HepG2 (cell line): ENCODE results near the gene RGS19. TPM values are rescaled to one million over a fixed set of nuclear protein-coding genes. Genes with fewer than 3 reads are reported as not detected.

ENCODE experiments used
- CBX1 ChIP-seq: IDR thresholded peaks from one replicate; pipeline ENCODE4 v1.6.1; 2016; ENCODE audit warnings: antibody characterized with exemption, low read depth
- CHCHD3 ChIP-seq: sonication (generic); formaldehyde crosslinking; IDR thresholded peaks from 2 replicates; pipeline ENCODE4 v1.8.0; 2022; ENCODE audit warnings: mild to moderate bottlenecking, missing genetic modification reagents, moderate library complexity
- DDIT3 ChIP-seq: sonication (generic); formaldehyde crosslinking; IDR thresholded peaks from 2 replicates; pipeline ENCODE4 v1.4.0; 2020; ENCODE audit warnings: mild to moderate bottlenecking, missing genetic modification reagents
- E2F2 ChIP-seq: sonication (generic); formaldehyde crosslinking; IDR thresholded peaks from 2 replicates; pipeline ENCODE4 v1.4.0; 2020; ENCODE audit warnings: missing genetic modification reagents, borderline replicate concordance
- GLI4 ChIP-seq: sonication (generic); formaldehyde crosslinking; IDR thresholded peaks from 2 replicates; pipeline ENCODE4 v1.5.1; 2020; ENCODE audit warnings: missing genetic modification reagents, mild to moderate bottlenecking, moderate library complexity, borderline replicate concordance
- HES4 ChIP-seq: sonication (generic); formaldehyde crosslinking; IDR thresholded peaks from 2 replicates; pipeline ENCODE4 v1.9.0; 2021; ENCODE audit warnings: mild to moderate bottlenecking, missing genetic modification reagents, borderline replicate concordance
- MBNL3 ChIP-seq: fragments of 250-450 bp; sonication (Bioruptor Pico); conservative IDR thresholded peaks from 2 replicates; pipeline ENCODE4 v1.8.0; 2022; ENCODE audit warnings: mild to moderate bottlenecking, inconsistent platforms
- MTA3 ChIP-seq: sonication (generic); formaldehyde crosslinking; IDR thresholded peaks from 2 replicates; pipeline ENCODE4 v1.4.0; 2020; ENCODE audit warnings: missing genetic modification reagents
- NFE2L1 ChIP-seq: sonication (generic); formaldehyde crosslinking; IDR thresholded peaks from 2 replicates; pipeline ENCODE4 v1.4.0; 2020; ENCODE audit warnings: missing genetic modification reagents, mild to moderate bottlenecking, borderline replicate concordance
- NKX3-1 ChIP-seq: sonication (generic); formaldehyde crosslinking; IDR thresholded peaks from 2 replicates; pipeline ENCODE4 v1.5.0; 2020; ENCODE audit warnings: missing genetic modification reagents
- PCBP1 ChIP-seq: fragments of 200-400 bp; formaldehyde crosslinking; IDR thresholded peaks from 2 replicates; pipeline ENCODE4 v1.6.1; 2017; ENCODE audit warnings: mild to moderate bottlenecking, low read depth, low read length, borderline replicate concordance
- RXRA ChIP-seq: sonication (generic); formaldehyde crosslinking; IDR thresholded peaks from 2 replicates; pipeline ENCODE4 v1.5.1; 2020; ENCODE audit warnings: missing genetic modification reagents
- SKI ChIP-seq: fragments of 450-650 bp; IDR thresholded peaks from one replicate; pipeline ENCODE4 v1.6.1; 2018; ENCODE audit warnings: mild to moderate bottlenecking; ENCODE audit not compliant: partially characterized antibody
- SMARCC2 ChIP-seq: fragments of 450-650 bp; IDR thresholded peaks from 2 replicates; pipeline ENCODE4 v1.6.1; 2017; ENCODE audit warnings: antibody characterized with exemption, mild to moderate bottlenecking
- SP1 ChIP-seq, 2 experiments: fragments of 450-650 bp in 1 of 2; sonication (generic) in 1 of 2; formaldehyde crosslinking in 1 of 2; IDR thresholded peaks; 2 replicates each; pipeline versions ENCODE4 v1.4.0 to v1.6.1; 2016 to 2020; ENCODE audit warnings: missing genetic modification reagents in 1 of 2
- SRSF4 ChIP-seq: fragments of 200-400 bp; formaldehyde crosslinking; IDR thresholded peaks from one replicate; pipeline ENCODE4 v1.6.1; 2018; ENCODE audit warnings: mild to moderate bottlenecking, low read depth, low read length, moderate library complexity; ENCODE audit not compliant: poor library complexity, severe bottlenecking
- SRY ChIP-seq: sonication (generic); formaldehyde crosslinking; IDR thresholded peaks from 2 replicates; pipeline ENCODE4 v1.8.0; 2022; ENCODE audit warnings: mild to moderate bottlenecking, missing genetic modification reagents
- ZFP36L2 ChIP-seq: sonication (generic); formaldehyde crosslinking; IDR thresholded peaks from 2 replicates; pipeline ENCODE4 v1.4.0; 2020; ENCODE audit warnings: missing genetic modification reagents
- ZFP62 ChIP-seq: sonication (generic); formaldehyde crosslinking; IDR thresholded peaks from 2 replicates; pipeline ENCODE4 v1.4.0; 2020; ENCODE audit warnings: missing genetic modification reagents
- ZNF12 ChIP-seq: sonication (generic); formaldehyde crosslinking; IDR thresholded peaks from 2 replicates; pipeline ENCODE4 v1.5.0; 2020; ENCODE audit warnings: missing genetic modification reagents
- ZNF180 ChIP-seq: sonication (generic); formaldehyde crosslinking; IDR thresholded peaks from 2 replicates; pipeline ENCODE4 v1.4.0; 2020; ENCODE audit warnings: low read depth, missing genetic modification reagents, borderline replicate concordance
- ZNF256 ChIP-seq: sonication (generic); formaldehyde crosslinking; conservative IDR thresholded peaks from 2 replicates; pipeline ENCODE4 v1.4.0; 2020; ENCODE audit warnings: missing genetic modification reagents
- ZNF335 ChIP-seq: sonication (generic); formaldehyde crosslinking; IDR thresholded peaks from 2 replicates; pipeline ENCODE4 v1.4.0; 2020; ENCODE audit warnings: missing genetic modification reagents
- ZNF605 ChIP-seq: sonication (generic); formaldehyde crosslinking; IDR thresholded peaks from 2 replicates; pipeline ENCODE4 v1.8.0; 2022; ENCODE audit warnings: mild to moderate bottlenecking, missing genetic modification reagents
- ZNF614 ChIP-seq: IDR thresholded peaks from 2 replicates; pipeline ENCODE4 v1.6.1; 2018; ENCODE audit warnings: missing biosample characterization, missing genetic modification reagents, inconsistent platforms, borderline replicate concordance
- ZNF710 ChIP-seq: sonication (generic); formaldehyde crosslinking; IDR thresholded peaks from 2 replicates; pipeline ENCODE4 v1.5.0; 2020; ENCODE audit warnings: mild to moderate bottlenecking, missing genetic modification reagents, borderline replicate concordance
- ZNF781 ChIP-seq: sonication (generic); formaldehyde crosslinking; IDR thresholded peaks from 2 replicates; pipeline ENCODE4 v1.5.1; 2020; ENCODE audit warnings: borderline replicate concordance, mild to moderate bottlenecking, missing genetic modification reagents; ENCODE audit errors: not compliant biosample characterization
- ZNF878 ChIP-seq: sonication (generic); formaldehyde crosslinking; IDR thresholded peaks from 2 replicates; pipeline ENCODE4 v1.8.1; 2023; ENCODE audit warnings: mild to moderate bottlenecking, missing genetic modification reagents, moderate library complexity
- polyA plus RNA-seq, 8 experiments: library from polyadenylated mRNA; depleted of rRNA in 3 of 8; stranded (reverse) in 7 of 8; unstranded in 1 of 8; fragments of >200 nt; fragmentation: Illumina TruSeq in 4 of 8; extraction: Trizol in 4 of 8; gene quantifications; 2 replicates each; pipeline versions ENCODE4 v1.2.1 to v1.2.3, GENCODE V29; 2011 to 2016; ENCODE audit warnings: low read depth in 4 of 8, missing spikeins in 1 of 8, mixed read lengths in 1 of 8; ENCODE audit not compliant: insufficient read depth in 1 of 8
- total RNA-seq, 5 experiments: library from RNA; depleted of rRNA; stranded (reverse); fragments of >200 nt; fragmentation: Illumina TruSeq; extraction: Trizol; gene quantifications; 2 replicates each; pipeline ENCODE4 v1.2.3, GENCODE V29; 2016; ENCODE audit warnings: low read depth in 1 of 5

RGS19 gene
- total and polyA plus RNA-seq, 2 of the 13 experiments (the other 11 are each of a cell fraction or from before 2014, with no cell fraction given): 10.7 to 11.9 TPM

DNA sequence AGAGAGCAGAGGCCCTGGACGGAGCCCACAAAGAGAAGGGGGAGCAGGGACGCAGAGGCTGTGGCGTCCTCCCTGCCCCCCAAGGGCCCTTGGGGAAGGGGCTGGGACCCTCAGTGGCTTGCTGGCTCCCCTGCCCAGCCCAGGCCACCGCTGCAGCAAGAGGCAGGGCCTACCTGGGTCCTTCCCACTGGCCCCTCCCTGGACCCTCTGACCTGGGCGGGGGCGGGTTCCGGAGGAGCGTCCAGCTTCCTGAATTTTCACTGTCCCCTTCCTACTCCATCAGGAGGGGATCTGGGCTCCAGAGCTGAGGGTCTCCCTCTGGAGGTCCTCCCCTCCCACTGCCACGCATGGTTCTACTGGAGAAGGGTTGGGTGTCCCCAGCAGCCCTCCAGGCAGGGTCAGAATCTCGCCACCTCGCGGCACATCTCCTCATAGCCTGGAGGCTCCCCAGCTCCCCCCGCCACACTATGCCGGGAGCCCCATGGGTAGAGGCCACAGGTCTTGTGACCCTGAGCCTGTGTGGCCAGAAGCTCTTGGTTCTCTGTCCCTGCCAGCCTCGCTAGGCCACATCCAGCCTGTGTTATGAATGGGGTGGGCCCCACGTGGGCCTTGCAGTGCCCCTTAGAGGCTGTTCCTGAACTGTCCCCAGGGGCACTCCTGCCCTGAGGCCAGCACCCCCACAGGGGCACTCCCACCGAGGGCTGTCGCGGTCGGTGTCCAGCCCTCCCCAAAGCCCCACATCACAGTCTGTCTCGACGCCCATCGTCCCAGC is 28.9 kb downstream of the RGS19 start (continued):
- TF ChIP-seq NFE2L1 (CRISPR knock-in tag) (no peak), ZNF335 (peak; percentile 85; the same call in 1 of the 2 replicates), HES4 (CRISPR knock-in tag) (peak; percentile 13; the same call in 1 of the 2 replicates), ZNF256 (CRISPR knock-in tag) (peak; percentile 54), PCBP1 (no peak), ZNF710 (no peak), CBX1 (peak; percentile 22), NKX3-1 (CRISPR knock-in tag) (peak; percentile 77), ZNF781 (no peak), ZNF878 (no peak), SMARCC2 (no peak), SP1 (IDR thresholded peaks at IDR 0.05) (no peak), SP1 (CRISPR knock-in tag; IDR thresholded peaks at IDR 0.05) (peak; percentile 44), MTA3 (CRISPR knock-in tag) (no peak), ZFP36L2 (no peak), RXRA (CRISPR knock-in tag) (peak; percentile 82), CHCHD3 (peak; percentile 62; the same call in 1 of the 2 replicates), ZNF614 (CRISPR knock-in tag) (no peak; the same call in 1 of the 2 replicates), GLI4 (CRISPR knock-in tag) (peak; percentile 78; the same call in 1 of the 2 replicates), MBNL3 (CRISPR knock-in tag) (no peak), ZNF12 (CRISPR knock-in tag) (no peak), ZNF180 (CRISPR knock-in tag) (peak; percentile 78; the same call in 1 of the 2 replicates), SKI (no peak), DDIT3 (CRISPR knock-in tag) (no peak; the same call in 1 of the 2 replicates), SRSF4 (no peak), E2F2 (CRISPR knock-in tag) (peak; percentile 45; the same call in 1 of the 2 replicates), ZNF605 (CRISPR knock-in tag) (peak; percentile 54; the same call in 1 of the 2 replicates), ZFP62 (CRISPR knock-in tag) (0 out of 2 replicates have a peak, but pooled peaks have one; percentile 45), SRY (CRISPR knock-in tag) (no peak)
